Erythroblast (primary cell): ENCODE results near the gene RTN4RL1.
A peak's percentile ranks its signal among the peaks of the same experiment; 100 is the strongest.

Source experiments
- GATA1 ChIP-seq: IDR thresholded peaks from 2 replicates; pipeline ENCODE4 v1.6.1; 2011; ENCODE audit warnings: low read depth, mild to moderate bottlenecking, control low read depth, low read length, moderate library complexity
- POLR2A ChIP-seq: IDR thresholded peaks from 2 replicates; pipeline ENCODE4 v1.6.1; 2011; ENCODE audit warnings: mild to moderate bottlenecking, low read length

- TF ChIP-seq POLR2A (peak; percentile 85), GATA1 (no peak)
These were observed 16.6 kb upstream of the RTN4RL1 start, which contains the start of gene OVCA2 for GRCh38 chr17:2041561-2042389.
